Erythroblast (primary cell): Measurements from ENCODE around the gene HMGN1.

ENCODE experiments used
- GATA1 ChIP-seq: IDR thresholded peaks from 2 replicates; pipeline ENCODE4 v1.6.1; 2011; ENCODE audit warnings: low read depth, mild to moderate bottlenecking, control low read depth, low read length, moderate library complexity
- POLR2A ChIP-seq: IDR thresholded peaks from 2 replicates; pipeline ENCODE4 v1.6.1; 2011; ENCODE audit warnings: mild to moderate bottlenecking, low read length

DNA sequence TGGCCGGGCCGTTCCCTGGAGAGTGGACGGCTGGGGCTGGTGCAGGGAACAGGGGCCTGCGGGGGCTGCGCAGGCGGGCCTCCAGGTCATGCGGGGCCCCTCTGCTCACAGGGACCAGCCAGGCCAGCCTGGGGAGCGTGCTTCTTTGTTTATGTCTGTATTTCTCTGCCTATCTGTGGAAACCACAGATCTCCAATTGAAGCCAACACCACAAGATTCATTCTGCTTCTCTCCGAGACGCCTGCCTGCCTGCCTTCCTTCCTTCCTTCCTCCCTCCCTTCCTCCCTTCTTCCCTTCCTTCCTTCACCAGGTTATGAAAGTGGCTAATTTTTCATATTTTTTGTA, 39.9 kb upstream of the HMGN1 start:
- TF ChIP-seq POLR2A (no peak), GATA1 (no peak)
